ENCODE data around the gene C1QTNF6.

Gene C1QTNF6

GRCh38 chr22:37141971-37142370 is 46.1 kb downstream of the C1QTNF6 start:
- DNase-seq, result no peak

- no peak for DNase-seq
These were observed 46.6 kb downstream of the C1QTNF6 start for GRCh38 chr22:37141476-37141875.

GRCh38 chr22:37140686-37141323 is 47.2 kb downstream of the C1QTNF6 start:
- no peak for DNase-seq

GRCh38 chr22:37139762-37140161 is 48.3 kb downstream of the C1QTNF6 start:
- DNase-seq, result no peak

- no peak for DNase-seq
These were observed 49.0 kb downstream of the C1QTNF6 start for GRCh38 chr22:37138849-37139561.

- DNase-seq, result no peak
These were observed 50.0 kb downstream of the C1QTNF6 start for GRCh38 chr22:37137903-37138665.

GRCh38 chr22:37137131-37137530 is 50.9 kb downstream of the C1QTNF6 start:
- no peak for DNase-seq

- no peak for DNase-seq
These were observed 53.0 kb downstream of the C1QTNF6 start for GRCh38 chr22:37135023-37135422.

GRCh38 chr22:37133304-37134018 is 54.6 kb downstream of the C1QTNF6 start:
- DNase-seq, result no peak

GRCh38 chr22:37132773-37133172 is 55.3 kb downstream of the C1QTNF6 start:
- DNase-seq, result no peak
